Testis (tissue), 2 donors: ENCODE measurements around the gene MYO7A.

Experiments used
- CTCF ChIP-seq, 3 experiments: fragments of 450-650 bp in 2 of 3; fragments of 200-600 bp in 1 of 3; sonication (generic) in 1 of 3; IDR thresholded peaks; one replicate each; pipeline ENCODE4 v1.5.1; 2016 to 2019; ENCODE audit warnings: antibody characterized with exemption in 3 of 3, mild to moderate bottlenecking in 2 of 3, moderate library complexity in 1 of 3
- POLR2A ChIP-seq: fragments of 450-650 bp; IDR thresholded peaks from one replicate; pipeline ENCODE4 v1.6.1; 2017; ENCODE audit warnings: antibody characterized with exemption, mild to moderate bottlenecking, moderate library complexity

GRCh38 chr11:77122576-77123212 lies 5.4 kb upstream of the MYO7A start:
- TF ChIP-seq CTCF (IDR thresholded peaks at IDR 0.05) (no peak), POLR2A (no peak)
